HEK293T (cell line): ENCODE data around the gene BCR.

ENCODE experiments used
- BHLHE40 ChIP-seq: fragments of 450-650 bp; IDR thresholded peaks from 2 replicates; pipeline ENCODE4 v1.6.1; 2016; ENCODE audit warnings: mild to moderate bottlenecking, moderate library complexity, borderline replicate concordance
- CTBP1 ChIP-seq: fragments of 450-650 bp; IDR thresholded peaks from 2 replicates; pipeline ENCODE4 v1.6.1; 2016; ENCODE audit warnings: borderline replicate concordance
- NFRKB ChIP-seq: fragments of 450-650 bp; IDR thresholded peaks from 2 replicates; pipeline ENCODE4 v1.6.1; 2016; ENCODE audit warnings: mild to moderate bottlenecking, moderate library complexity
- TF ChIP-seq, protein P1 (sequence below): fragments of 450-650 bp; IDR thresholded peaks from 2 replicates; pipeline ENCODE4 v1.6.1; 2016

DNA sequence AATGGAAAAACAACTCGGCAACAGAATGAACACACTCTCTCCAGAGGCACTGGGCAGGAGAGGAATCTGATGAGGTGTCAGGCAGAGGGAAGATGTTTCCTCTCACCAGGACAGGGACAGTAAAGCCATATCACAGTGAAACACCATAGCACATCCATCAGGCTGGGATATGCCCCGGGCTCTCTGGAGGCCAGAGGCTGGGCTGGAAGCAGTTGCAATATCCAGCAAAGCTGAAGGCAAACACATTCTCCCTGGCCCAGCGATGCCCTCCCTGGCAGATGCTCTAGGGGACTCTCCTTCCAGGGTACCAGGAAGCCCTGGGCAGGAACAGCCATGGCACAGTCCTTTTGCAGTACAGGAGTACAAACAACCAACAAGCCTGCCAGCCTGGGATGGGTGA is 49.6 kb upstream of the BCR start:
- TF ChIP-seq NFRKB = no peak
- no peak for TF ChIP-seq CTBP1
- TF ChIP-seq, protein P1, sequence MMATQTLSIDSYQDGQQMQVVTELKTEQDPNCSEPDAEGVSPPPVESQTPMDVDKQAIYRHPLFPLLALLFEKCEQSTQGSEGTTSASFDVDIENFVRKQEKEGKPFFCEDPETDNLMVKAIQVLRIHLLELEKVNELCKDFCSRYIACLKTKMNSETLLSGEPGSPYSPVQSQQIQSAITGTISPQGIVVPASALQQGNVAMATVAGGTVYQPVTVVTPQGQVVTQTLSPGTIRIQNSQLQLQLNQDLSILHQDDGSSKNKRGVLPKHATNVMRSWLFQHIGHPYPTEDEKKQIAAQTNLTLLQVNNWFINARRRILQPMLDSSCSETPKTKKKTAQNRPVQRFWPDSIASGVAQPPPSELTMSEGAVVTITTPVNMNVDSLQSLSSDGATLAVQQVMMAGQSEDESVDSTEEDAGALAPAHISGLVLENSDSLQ = no peak
- TF ChIP-seq BHLHE40 = no peak
